ENCODE data around the gene LGALS3BP. TPM values are rescaled to one million over a fixed set of nuclear protein-coding genes. Genes with fewer than 3 reads are reported as not detected.

The LGALS3BP gene
- 100 to 1,000 TPM; 439 to 581 (median 506) TPM for total RNA-seq
- 397 TPM for polyA plus RNA-seq
- long read RNA-seq, donor 1, transcript LGALS3BP-201 (6 exons, 2,405 nt): major isoform, 787 of 1,015 reads
- long read RNA-seq, donor 1, transcript LGALS3BP-218 (5 exons, 1,961 nt): minor isoform, 5 of 1,015 reads
- long read RNA-seq, donor 1, transcript LGALS3BP-210 (3 exons, 882 nt): minor isoform, 21 of 1,015 reads
- long read RNA-seq, donor 1, partial matches to known transcripts: 61 of 1,015 reads
- long read RNA-seq, donor 1, other reads (novel, unspliced or antisense): 137 of 1,015 reads
- long read RNA-seq, donor 2, transcript LGALS3BP-202 (5 exons, 936 nt): minor isoform, 6 of 659 reads
- long read RNA-seq, donor 2, transcript LGALS3BP-210 (3 exons, 882 nt): minor isoform, 11 of 659 reads
- long read RNA-seq, donor 2, transcript LGALS3BP-201 (6 exons, 2,405 nt): major isoform, 529 of 659 reads
- long read RNA-seq, donor 2, partial matches to known transcripts: 23 of 659 reads
- long read RNA-seq, donor 2, other reads (novel, unspliced or antisense): 88 of 659 reads
- long read RNA-seq, donor 3, transcript LGALS3BP-210 (3 exons, 882 nt): minor isoform, 8 of 1,240 reads
- long read RNA-seq, donor 3, transcript LGALS3BP-202 (5 exons, 936 nt): minor isoform, 9 of 1,240 reads
- long read RNA-seq, donor 3, transcript LGALS3BP-201 (6 exons, 2,405 nt): major isoform, 1,055 of 1,240 reads
- long read RNA-seq, donor 3, partial matches to known transcripts: 64 of 1,240 reads
- long read RNA-seq, donor 3, other reads (novel, unspliced or antisense): 102 of 1,240 reads
- long read RNA-seq, donor 4, transcript LGALS3BP-201 (6 exons, 2,405 nt): major isoform, 540 of 665 reads
- long read RNA-seq, donor 4, transcript LGALS3BP-202 (5 exons, 936 nt): minor isoform, 5 of 665 reads
- long read RNA-seq, donor 4, transcript LGALS3BP-210 (3 exons, 882 nt): minor isoform, 8 of 665 reads
- long read RNA-seq, donor 4, partial matches to known transcripts: 32 of 665 reads
- long read RNA-seq, donor 4, other reads (novel, unspliced or antisense): 80 of 665 reads

GRCh38 chr17:78979780-78980623 lies at the start of gene LGALS3BP:
LGALS3BP (minus strand) TSS chr17:78979923; CDS start chr17:78977191, 2,732 bp downstream.
- H3K27ac ChIP-seq (ENCODE audit: low read length): peak within 1 kb of the TSS; percentile 74
- H3K4me3 ChIP-seq (ENCODE audit: low read length): peak within 1 kb of the TSS; percentile 16
- intact Hi-C loops (cut with DNase I): no loop called here
- DNase-seq (peak; percentile 81 to 95 (median 92)), ATAC-seq (peak; percentile 71 to 80)
- no peaks in the 10 kb centered on the region for H3K27me3 ChIP-seq (ENCODE audit: control insufficient read depth, insufficient read depth)
- WGBS: 48% methylated on average over 16 of the region's 16 CpGs
- peaks cover 2% of the 10 kb centered on the region for H3K4me1 ChIP-seq (ENCODE audit: control insufficient read depth, insufficient read depth, low read length)
- H3K9me3 ChIP-seq (ENCODE audit: control insufficient read depth, low read length): no peaks in the 10 kb centered on the region

GRCh38 chr17:79028496-79029326 lies 49.0 kb upstream of the LGALS3BP start:
- H3K4me1 ChIP-seq (ENCODE audit: control insufficient read depth, insufficient read depth, low read length): peaks cover 17% of the 10 kb centered on the region
- no peaks in the 10 kb centered on the region for H3K27me3 ChIP-seq (ENCODE audit: control insufficient read depth, insufficient read depth)
- H3K4me3 ChIP-seq (ENCODE audit: low read length): no peak overlapping the region
- peak overlapping the region; percentile 82 for H3K27ac ChIP-seq (ENCODE audit: low read length)
- intact Hi-C loops (cut with DNase I): no loop called here
- whole genome bisulfite sequencing: 84% methylated on average over 17 of the region's 17 CpGs
- H3K9me3 ChIP-seq (ENCODE audit: control insufficient read depth, low read length): no peaks in the 10 kb centered on the region
- DNase-seq (peak; percentile 16 to 70 (median 57)), ATAC-seq (no peak)

- DNase-seq: peak; percentile 73 to 86 (median 82)
- Histone ChIP-seq H3K4me3 (ENCODE audit: low read length) (peak overlapping the region; percentile 52), H3K27ac (ENCODE audit: low read length) (peak overlapping the region; percentile 82), H3K27me3 (ENCODE audit: control insufficient read depth, insufficient read depth) (no peaks in the 10 kb centered on the region), H3K9me3 (ENCODE audit: control insufficient read depth, low read length) (no peaks in the 10 kb centered on the region), H3K4me1 (ENCODE audit: control insufficient read depth, insufficient read depth, low read length) (peaks cover 14% of the 10 kb centered on the region)
- 21% methylated on average over 16 of the region's 16 CpGs for WGBS
- intact Hi-C loops (cut with DNase I): no loop called here
- peak; percentile 12 to 27 for ATAC-seq
Observed at GRCh38 chr17:79027925-79028491, 48.3 kb upstream of the LGALS3BP start.

- no peaks in the 10 kb centered on the region for H3K27me3 ChIP-seq (ENCODE audit: control insufficient read depth, insufficient read depth)
- intact Hi-C loops (cut with DNase I): no loop called here
Observed at GRCh38 chr17:79027274-79027924, 47.7 kb upstream of the LGALS3BP start.

GRCh38 chr17:79026376-79027273 lies 46.9 kb upstream of the LGALS3BP start:
- Histone ChIP-seq H3K27me3 (ENCODE audit: control insufficient read depth, insufficient read depth) (no peaks in the 10 kb centered on the region), H3K9me3 (ENCODE audit: control insufficient read depth, low read length) (no peaks in the 10 kb centered on the region), H3K27ac (ENCODE audit: low read length) (peak overlapping the region; percentile 82), H3K4me3 (ENCODE audit: low read length) (peak overlapping the region; percentile 52), H3K4me1 (ENCODE audit: control insufficient read depth, insufficient read depth, low read length) (peaks cover 18% of the 10 kb centered on the region)
- intact Hi-C loops (cut with DNase I): no loop called here
- ATAC-seq (peak; percentile 0 to 26), DNase-seq (peak in 2 of 3 donors; percentile 68 to 83)
- WGBS: 38% methylated on average over 16 of the region's 16 CpGs

More at GRCh38 chr17:79027274-79027924, 47.7 kb upstream of the LGALS3BP start:
- WGBS: 18% methylated on average over 10 of the region's 10 CpGs
- peak in 2 of 3 donors; percentile 76 to 79 for DNase-seq
- Histone ChIP-seq H3K27ac (ENCODE audit: low read length) (peak overlapping the region; percentile 82), H3K4me1 (ENCODE audit: control insufficient read depth, insufficient read depth, low read length) (peaks cover 17% of the 10 kb centered on the region), H3K9me3 (ENCODE audit: control insufficient read depth, low read length) (no peaks in the 10 kb centered on the region), H3K4me3 (ENCODE audit: low read length) (peak overlapping the region; percentile 52)
- peak; percentile 7 to 11 for ATAC-seq

- intact Hi-C loops (cut with DNase I): no loop called here
- peak in 2 of 3 donors; percentile 86 to 88 for DNase-seq
- Histone ChIP-seq H3K4me3 (ENCODE audit: low read length) (peak overlapping the region; percentile 52), H3K9me3 (ENCODE audit: control insufficient read depth, low read length) (no peaks in the 10 kb centered on the region), H3K27ac (ENCODE audit: low read length) (peak overlapping the region; percentile 90), H3K27me3 (ENCODE audit: control insufficient read depth, insufficient read depth) (no peaks in the 10 kb centered on the region), H3K4me1 (ENCODE audit: control insufficient read depth, insufficient read depth, low read length) (peaks cover 27% of the 10 kb centered on the region)
- ATAC-seq: peak; percentile 4 to 23
- 25% methylated on average over 31 of the region's 31 CpGs for WGBS
Observed at GRCh38 chr17:79024901-79025737, 45.4 kb upstream of the LGALS3BP start.

- peak within 1 kb of the TSS; percentile 90 for H3K27ac ChIP-seq (ENCODE audit: low read length)
- peak within 1 kb of the TSS; percentile 52 for H3K4me3 ChIP-seq (ENCODE audit: low read length)
- peak; percentile 84 to 91 (median 91) for DNase-seq
- intact Hi-C loops (cut with DNase I): no loop called here
- 1% methylated on average over 77 of the region's 77 CpGs for WGBS
- no peaks in the 10 kb centered on the region for H3K27me3 ChIP-seq (ENCODE audit: control insufficient read depth, insufficient read depth)
- no peaks in the 10 kb centered on the region for H3K9me3 ChIP-seq (ENCODE audit: control insufficient read depth, low read length)
- H3K4me1 ChIP-seq (ENCODE audit: control insufficient read depth, insufficient read depth, low read length): peaks cover 28% of the 10 kb centered on the region
- ATAC-seq: peak; percentile 22 to 26
Observed at GRCh38 chr17:79023886-79024771, 44.4 kb upstream of the LGALS3BP start, which contains the start of gene C1QTNF1. C1QTNF1 (plus strand) TSS chr17:79024169; CDS start chr17:79043969, 19,800 bp downstream.

Measured in right cardiac atrium (tissue), 5 donors.